Fibroblast of villous mesenchyme (primary cell): Measurements from ENCODE around the gene ACOT11. TPM values are rescaled to one million over a fixed set of nuclear protein-coding genes. Genes with fewer than 3 reads are reported as not detected.

Experiments used
- DNase-seq: peaks from one replicate; pipeline ENCODE4 v3.0.0-alpha.2; 2010; ENCODE audit warnings: low read depth
- H3K4me3 ChIP-seq: 2 replicates; pipeline ENCODE4 v1.5.1; 2011; ENCODE audit warnings: low read depth, mild to moderate bottlenecking, low read length
- total RNA-seq: library from RNA; depleted of rRNA; stranded (reverse); fragments of >200 nt; gene quantifications from 2 replicates; pipeline ENCODE4 v1.2.3, GENCODE V29; 2012
- TF ChIP-seq, protein P1 (sequence below): IDR thresholded peaks from 2 replicates; pipeline ENCODE4 v1.5.1; 2012; ENCODE audit warnings: low read depth, mild to moderate bottlenecking, low read length; ENCODE audit not compliant: insufficient read depth

The ACOT11 gene
- 1.3 and 2.2 TPM in 2 replicates for total RNA-seq

DNA sequence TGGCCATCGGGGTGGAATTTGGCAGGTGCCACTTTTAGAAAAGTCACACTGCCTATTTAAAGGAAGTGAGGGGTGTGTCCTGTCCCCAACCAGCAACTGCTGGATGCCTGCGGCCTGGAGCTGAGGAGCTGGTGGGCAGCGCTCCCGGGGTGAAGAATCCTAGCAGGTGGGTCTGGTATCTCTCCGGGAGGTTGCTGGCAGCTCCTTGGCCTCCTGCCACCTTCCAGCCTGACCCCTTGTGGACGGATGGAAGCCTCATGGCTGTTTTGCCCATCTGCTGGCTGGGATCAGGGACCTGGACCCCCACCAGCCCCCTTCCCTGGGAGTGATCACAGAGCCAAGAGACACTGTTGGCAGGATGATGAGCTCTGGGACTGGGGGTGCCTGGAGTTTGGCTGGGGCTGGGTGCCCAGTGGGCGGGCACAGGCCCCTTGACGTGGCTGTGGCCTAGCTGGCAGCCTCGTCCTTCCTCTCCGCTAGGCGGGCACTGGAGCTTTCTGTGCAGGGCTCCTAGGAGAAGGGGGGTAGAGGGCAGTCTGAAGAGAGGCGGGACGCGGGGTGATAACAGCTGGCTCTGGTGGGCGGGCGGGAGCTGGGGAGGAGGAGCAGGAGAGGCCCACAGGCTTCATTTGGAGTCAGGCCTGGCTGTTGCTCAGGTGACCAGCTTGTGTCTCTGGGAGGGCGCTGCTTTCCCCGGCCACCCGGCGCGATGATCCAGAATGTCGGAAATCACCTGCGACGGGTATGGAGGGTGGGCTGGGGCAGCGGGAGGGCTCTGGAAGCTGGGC is at the start of gene ACOT11:
TSS of gene ACOT11 (plus strand) at position 628 of the 788 bp plus-strand sequence. CDS start at position 710, 82 bp downstream.
- TF ChIP-seq, protein P1, sequence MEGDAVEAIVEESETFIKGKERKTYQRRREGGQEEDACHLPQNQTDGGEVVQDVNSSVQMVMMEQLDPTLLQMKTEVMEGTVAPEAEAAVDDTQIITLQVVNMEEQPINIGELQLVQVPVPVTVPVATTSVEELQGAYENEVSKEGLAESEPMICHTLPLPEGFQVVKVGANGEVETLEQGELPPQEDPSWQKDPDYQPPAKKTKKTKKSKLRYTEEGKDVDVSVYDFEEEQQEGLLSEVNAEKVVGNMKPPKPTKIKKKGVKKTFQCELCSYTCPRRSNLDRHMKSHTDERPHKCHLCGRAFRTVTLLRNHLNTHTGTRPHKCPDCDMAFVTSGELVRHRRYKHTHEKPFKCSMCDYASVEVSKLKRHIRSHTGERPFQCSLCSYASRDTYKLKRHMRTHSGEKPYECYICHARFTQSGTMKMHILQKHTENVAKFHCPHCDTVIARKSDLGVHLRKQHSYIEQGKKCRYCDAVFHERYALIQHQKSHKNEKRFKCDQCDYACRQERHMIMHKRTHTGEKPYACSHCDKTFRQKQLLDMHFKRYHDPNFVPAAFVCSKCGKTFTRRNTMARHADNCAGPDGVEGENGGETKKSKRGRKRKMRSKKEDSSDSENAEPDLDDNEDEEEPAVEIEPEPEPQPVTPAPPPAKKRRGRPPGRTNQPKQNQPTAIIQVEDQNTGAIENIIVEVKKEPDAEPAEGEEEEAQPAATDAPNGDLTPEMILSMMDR, result peak; percentile 50
- no peak within 1 kb of the TSS for H3K4me3 ChIP-seq
- peak; percentile 82 for DNase-seq

DNA sequence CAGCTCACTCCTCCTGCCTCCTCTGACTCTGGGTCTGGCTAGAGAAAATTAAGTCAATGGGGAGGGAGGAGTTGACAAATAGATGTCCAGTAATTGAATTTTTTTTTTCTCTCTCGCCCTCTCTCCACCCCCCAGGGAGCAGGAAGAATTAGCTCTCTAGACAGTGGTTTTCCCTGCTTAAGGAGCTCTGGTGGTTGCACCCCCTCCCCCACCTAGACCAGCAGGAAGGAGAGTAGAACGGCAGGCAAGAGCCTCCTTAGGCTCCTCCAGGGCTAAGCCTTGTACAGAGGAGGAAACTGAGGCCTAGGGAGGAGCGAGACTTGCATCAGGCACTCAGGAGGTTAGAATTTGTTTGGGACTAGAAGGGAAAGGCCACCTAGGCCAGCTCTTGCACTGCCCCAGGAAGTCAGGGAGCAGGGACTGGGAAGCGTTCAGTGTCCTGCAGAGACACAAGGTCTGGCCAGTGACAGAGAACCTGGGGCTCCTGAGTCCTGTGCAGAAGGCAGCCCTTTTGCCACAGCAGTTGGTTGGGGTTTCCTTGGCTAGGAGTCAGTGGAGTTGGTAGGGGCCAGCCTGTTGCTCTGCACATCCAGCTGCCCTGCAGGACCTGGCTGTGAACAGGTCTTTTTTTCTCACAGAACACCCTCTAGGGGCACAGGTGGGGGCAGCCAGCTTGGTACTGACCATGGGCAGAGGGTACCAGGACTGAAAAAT is 49.5 kb upstream of the ACOT11 start:
- TF ChIP-seq, protein P1, result no peak
- no peak for DNase-seq
- no peak overlapping the region for H3K4me3 ChIP-seq

DNA sequence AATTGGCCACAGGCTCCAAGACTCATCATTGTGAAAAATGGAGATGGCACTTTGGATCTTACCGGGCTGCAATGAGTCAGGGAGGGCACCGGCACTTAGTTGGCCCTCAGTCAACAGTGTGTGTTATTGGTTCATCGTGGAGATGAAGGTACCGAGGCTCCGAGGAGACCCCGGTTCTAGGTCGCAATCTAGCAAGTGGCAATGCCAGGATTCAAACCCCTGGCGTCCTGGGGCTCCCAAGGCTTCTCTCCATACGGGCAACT is 49.0 kb upstream of the ACOT11 start:
- TF ChIP-seq, protein P1, result no peak
- DNase-seq, result no peak
- H3K4me3 ChIP-seq, result peak overlapping the region; percentile 32

DNA sequence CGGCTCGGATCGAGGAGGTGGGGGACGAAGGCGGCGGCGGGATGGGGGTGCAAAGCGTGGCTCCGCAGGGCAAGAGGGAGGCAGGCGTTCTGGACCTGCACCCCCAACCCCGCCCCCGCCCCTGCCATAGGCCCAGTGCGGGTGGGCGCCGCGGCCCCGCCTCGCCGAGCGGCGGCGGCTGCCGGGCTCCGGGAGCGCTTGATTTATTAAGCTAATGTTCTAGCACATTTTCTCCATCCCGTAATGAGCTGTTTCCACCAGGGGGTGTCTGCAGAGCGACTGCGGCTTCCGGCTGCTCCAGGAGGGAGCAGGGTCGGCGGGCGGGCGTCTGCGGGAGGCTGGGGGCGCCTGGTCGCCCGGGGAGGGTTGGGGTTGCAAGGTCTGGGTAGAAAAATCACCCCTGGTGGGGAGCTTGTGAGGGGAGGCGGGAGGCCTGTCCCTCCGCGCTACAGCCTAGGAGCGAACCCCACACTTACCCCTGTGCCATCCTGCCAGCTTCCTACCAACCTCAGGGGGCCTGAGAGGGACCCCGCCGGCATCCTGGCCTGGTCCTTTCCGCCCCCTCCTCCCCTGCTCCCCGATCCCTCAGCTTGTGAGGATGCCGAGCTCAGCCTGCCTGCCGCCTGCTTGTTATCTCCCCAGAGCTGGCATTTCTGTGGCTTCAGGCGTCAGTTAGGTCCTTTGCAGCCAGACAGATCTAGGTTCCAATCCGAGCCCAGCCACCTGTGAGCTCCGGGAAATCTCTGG is 48.5 kb upstream of the ACOT11 start:
- peak overlapping the region; percentile 34 for H3K4me3 ChIP-seq
- TF ChIP-seq, protein P1, result peak; percentile 52
- peak; percentile 50 for DNase-seq

DNA sequence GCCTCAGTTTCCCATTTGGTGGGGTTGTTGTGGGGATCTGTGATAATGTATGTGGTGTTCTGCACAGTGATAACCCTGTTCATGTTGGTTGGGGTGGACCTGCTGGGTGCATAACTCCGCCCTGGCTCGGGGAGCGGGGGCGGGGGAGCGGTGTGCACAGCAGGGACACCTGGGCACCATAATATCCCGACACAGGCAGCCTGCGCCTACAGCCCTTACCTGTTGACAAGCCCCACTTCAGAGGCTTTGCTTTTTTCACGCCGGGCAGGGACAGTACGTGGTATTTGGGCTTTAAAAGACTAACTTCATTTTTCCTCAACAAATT is 48.0 kb upstream of the ACOT11 start:
- no peak for DNase-seq
- no peak overlapping the region for H3K4me3 ChIP-seq
- TF ChIP-seq, protein P1, result no peak

DNA sequence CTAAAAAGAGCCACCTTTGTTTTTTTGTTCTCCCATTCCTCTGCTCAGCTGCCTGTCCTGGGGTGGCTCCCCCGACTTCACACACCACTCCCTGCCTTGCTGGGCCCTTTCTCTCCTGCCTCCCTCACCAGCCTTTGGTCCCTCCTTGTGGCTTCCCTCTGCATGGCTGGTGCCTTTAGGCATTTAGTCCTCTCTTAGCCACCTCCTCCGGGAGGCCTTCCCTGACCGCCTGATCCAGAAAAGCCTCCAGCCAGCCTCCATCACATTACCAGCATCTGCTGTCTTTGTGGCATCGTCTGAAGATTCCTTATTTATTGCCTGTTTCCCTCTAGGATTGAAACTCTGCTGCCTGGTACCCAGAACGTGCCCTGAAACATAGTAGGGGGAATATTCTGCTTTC is 46.2 kb upstream of the ACOT11 start:
- H3K4me3 ChIP-seq, result no peak overlapping the region
- no peak for DNase-seq
- TF ChIP-seq, protein P1, result no peak
